HK-2 (cell line): ENCODE data around the gene CLDN5.
A peak's percentile ranks its signal among the peaks of the same experiment; 100 is the strongest.

ENCODE experiments used
- DNase-seq: peaks from one replicate; pipeline ENCODE4 v3.0.0-alpha.2; 2018; ENCODE audit not compliant: unreplicated experiment

The CLDN5 gene

GRCh38 chr22:19480789-19481188 lies 43.4 kb downstream of the CLDN5 start:
- no peak for DNase-seq

- no peak for DNase-seq
These were observed 44.0 kb downstream of the CLDN5 start for GRCh38 chr22:19480173-19480568.

- DNase-seq, result peak; percentile 92
These were observed 44.6 kb downstream of the CLDN5 start, which contains the start of gene CDC45 for GRCh38 chr22:19479355-19480172. Gene CDC45, plus strand, starts transcription at chr22:19479920. Its CDS starts 49 bp downstream, at chr22:19479969.

GRCh38 chr22:19478901-19479354 lies 45.3 kb downstream of the CLDN5 start, which contains the start of gene UFD1:
Gene UFD1, minus strand, starts transcription at chr22:19479193. Its CDS starts 108 bp downstream, at chr22:19479085.
- peak; percentile 82 for DNase-seq

- no peak for DNase-seq
These were observed 45.9 kb downstream of the CLDN5 start for GRCh38 chr22:19478045-19478900.

GRCh38 chr22:19477321-19478044 lies 46.7 kb downstream of the CLDN5 start:
- no peak for DNase-seq

- DNase-seq, result no peak
These were observed 48.2 kb downstream of the CLDN5 start for GRCh38 chr22:19476023-19476422.

GRCh38 chr22:19473578-19473977 lies 50.6 kb downstream of the CLDN5 start:
- no peak for DNase-seq
